Memory B cell (primary cell): Measurements from ENCODE around the gene TMEM225B.
"Not testable (repeated sequence)": the region's sequence is repeated elsewhere in the genome, so short reads cannot be mapped to it uniquely, and the experiment has no call there.

Experiments
- ATAC-seq: fragments of 150-1000 bp; cut with Tn5 transposase; 2 replicates; pipeline ENCODE4 v1.10.0; 2021; ENCODE audit warnings: low read depth, mild to moderate bottlenecking, moderate library complexity
- DNase-seq, 2 donors: peaks; one replicate each; pipeline ENCODE4 v3.0.0; 2022; ENCODE audit warnings: low spot score in 2 of 2
- H3K27ac Mint-ChIP-seq: one replicate; pipeline ENCODE4 v1.8.0; 2022; ENCODE audit warnings: mild to moderate bottlenecking, moderate library complexity, mixed read lengths
- H3K27me3 Mint-ChIP-seq: one replicate; pipeline ENCODE4 v1.8.0; 2022; ENCODE audit warnings: mixed read lengths
- H3K36me3 Mint-ChIP-seq: one replicate; pipeline ENCODE4 v1.8.0; 2022; ENCODE audit warnings: mild to moderate bottlenecking, mixed read lengths
- H3K4me1 Mint-ChIP-seq: one replicate; pipeline ENCODE4 v1.8.0; 2022; ENCODE audit warnings: mixed read lengths
- H3K4me3 Mint-ChIP-seq: one replicate; pipeline ENCODE4 v1.8.0; 2022; ENCODE audit warnings: mild to moderate bottlenecking, moderate library complexity, mixed read lengths
- H3K9me3 Mint-ChIP-seq: one replicate; pipeline ENCODE4 v1.8.0; 2022; ENCODE audit warnings: mixed read lengths

Gene TMEM225B

GRCh38 chr7:99623091-99623693 is 25.1 kb downstream of the TMEM225B start:
- peaks cover 15% of the 10 kb centered on the region for H3K4me1 Mint-ChIP-seq
- ATAC-seq (no peak), DNase-seq (no peak)
- no peaks in the 10 kb centered on the region for H3K9me3 Mint-ChIP-seq
- no peaks in the 10 kb centered on the region for H3K27me3 Mint-ChIP-seq
- H3K27ac Mint-ChIP-seq: no peak overlapping the region
- H3K4me3 Mint-ChIP-seq: no peak overlapping the region
- H3K36me3 Mint-ChIP-seq: peaks cover 37% of the 10 kb centered on the region

GRCh38 chr7:99623702-99624447 is 25.8 kb downstream of the TMEM225B start:
- Mint-ChIP-seq H3K9me3 (no peaks in the 10 kb centered on the region), H3K27ac (no peak overlapping the region), H3K27me3 (no peaks in the 10 kb centered on the region), H3K4me3 (no peak overlapping the region), H3K36me3 (peaks cover 42% of the 10 kb centered on the region), H3K4me1 (peaks cover 14% of the 10 kb centered on the region)
- DNase-seq (no peak), ATAC-seq (no peak)

- H3K9me3 Mint-ChIP-seq: no peaks in the 10 kb centered on the region
- no peak for ATAC-seq
- no peaks in the 10 kb centered on the region for H3K27me3 Mint-ChIP-seq
- peaks cover 36% of the 10 kb centered on the region for H3K36me3 Mint-ChIP-seq
- H3K27ac Mint-ChIP-seq: no peak overlapping the region
- H3K4me3 Mint-ChIP-seq: no peak overlapping the region
- no peak for DNase-seq
- H3K4me1 Mint-ChIP-seq: peaks cover 8% of the 10 kb centered on the region
These were observed 26.4 kb downstream of the TMEM225B start for GRCh38 chr7:99624484-99624883.

- H3K36me3 Mint-ChIP-seq: peaks cover 35% of the 10 kb centered on the region
- no peak overlapping the region for H3K4me3 Mint-ChIP-seq
These were observed 27.3 kb downstream of the TMEM225B start for GRCh38 chr7:99625321-99625720.

GRCh38 chr7:99625961-99626360 is 27.9 kb downstream of the TMEM225B start:
- H3K9me3 Mint-ChIP-seq: no peaks in the 10 kb centered on the region
- H3K4me3 Mint-ChIP-seq: no peak overlapping the region
- ATAC-seq (no peak), DNase-seq (no peak)
- no peak overlapping the region for H3K27ac Mint-ChIP-seq
- peaks cover 39% of the 10 kb centered on the region for H3K36me3 Mint-ChIP-seq
- peaks cover 8% of the 10 kb centered on the region for H3K4me1 Mint-ChIP-seq
- no peaks in the 10 kb centered on the region for H3K27me3 Mint-ChIP-seq

More at GRCh38 chr7:99625321-99625720, 27.3 kb downstream of the TMEM225B start:
- DNase-seq: no peak
- no peaks in the 10 kb centered on the region for H3K9me3 Mint-ChIP-seq
- no peak for ATAC-seq
- H3K4me1 Mint-ChIP-seq: peaks cover 8% of the 10 kb centered on the region
- no peak overlapping the region for H3K27ac Mint-ChIP-seq
- no peaks in the 10 kb centered on the region for H3K27me3 Mint-ChIP-seq

- H3K9me3 Mint-ChIP-seq: no peaks in the 10 kb centered on the region
- peaks cover 5% of the 10 kb centered on the region for H3K4me1 Mint-ChIP-seq
- ATAC-seq (no peak), DNase-seq (no peak)
- no peak overlapping the region for H3K27ac Mint-ChIP-seq
- H3K36me3 Mint-ChIP-seq: peaks cover 37% of the 10 kb centered on the region
- no peak overlapping the region for H3K4me3 Mint-ChIP-seq
- no peaks in the 10 kb centered on the region for H3K27me3 Mint-ChIP-seq
These were observed 28.6 kb downstream of the TMEM225B start for GRCh38 chr7:99626661-99627060.

GRCh38 chr7:99627513-99627912 is 29.4 kb downstream of the TMEM225B start:
- Mint-ChIP-seq H3K4me1 (peaks cover 5% of the 10 kb centered on the region), H3K36me3 (peaks cover 36% of the 10 kb centered on the region), H3K27ac (no peak overlapping the region), H3K4me3 (no peak overlapping the region), H3K27me3 (no peaks in the 10 kb centered on the region), H3K9me3 (no peaks in the 10 kb centered on the region)
- ATAC-seq (no peak), DNase-seq (no peak)

GRCh38 chr7:99628471-99629465 is 30.7 kb downstream of the TMEM225B start:
- Mint-ChIP-seq H3K27ac (no peak overlapping the region), H3K27me3 (no peaks in the 10 kb centered on the region), H3K9me3 (no peaks in the 10 kb centered on the region), H3K4me1 (peaks cover 2% of the 10 kb centered on the region), H3K4me3 (no peak overlapping the region), H3K36me3 (peaks cover 30% of the 10 kb centered on the region)
- DNase-seq (no peak), ATAC-seq (no peak)

GRCh38 chr7:99629643-99630042 is 31.6 kb downstream of the TMEM225B start:
- Mint-ChIP-seq H3K27ac (no peak overlapping the region), H3K4me3 (no peak overlapping the region), H3K4me1 (peaks cover 2% of the 10 kb centered on the region), H3K27me3 (no peaks in the 10 kb centered on the region), H3K9me3 (no peaks in the 10 kb centered on the region), H3K36me3 (peaks cover 27% of the 10 kb centered on the region)
- ATAC-seq (no peak), DNase-seq (no peak)

- Mint-ChIP-seq H3K36me3 (peaks cover 21% of the 10 kb centered on the region), H3K4me3 (no peak overlapping the region), H3K27ac (no peak overlapping the region), H3K4me1 (no peaks in the 10 kb centered on the region), H3K9me3 (no peaks in the 10 kb centered on the region), H3K27me3 (no peaks in the 10 kb centered on the region)
- ATAC-seq (no peak), DNase-seq (no peak)
These were observed 33.4 kb downstream of the TMEM225B start for GRCh38 chr7:99631295-99632109.

GRCh38 chr7:99637414-99637813 is 39.3 kb downstream of the TMEM225B start:
- ATAC-seq, H3K36me3 Mint-ChIP-seq, H3K27ac Mint-ChIP-seq, H3K9me3 Mint-ChIP-seq, H3K4me3 Mint-ChIP-seq, DNase-seq, H3K27me3 Mint-ChIP-seq, H3K4me1 Mint-ChIP-seq: not testable (repeated sequence)

- Mint-ChIP-seq H3K4me3 (no peak overlapping the region), H3K9me3 (no peaks in the 10 kb centered on the region), H3K27ac (no peak overlapping the region), H3K4me1 (no peaks in the 10 kb centered on the region), H3K36me3 (peaks cover 14% of the 10 kb centered on the region), H3K27me3 (no peaks in the 10 kb centered on the region)
- DNase-seq (no peak), ATAC-seq (no peak)
These were observed 40.7 kb downstream of the TMEM225B start for GRCh38 chr7:99638731-99639130.

- H3K27ac Mint-ChIP-seq: no peak overlapping the region
- no peaks in the 10 kb centered on the region for H3K27me3 Mint-ChIP-seq
- H3K4me1 Mint-ChIP-seq: no peaks in the 10 kb centered on the region
- DNase-seq (no peak), ATAC-seq (no peak)
- H3K4me3 Mint-ChIP-seq: no peak overlapping the region
- no peaks in the 10 kb centered on the region for H3K9me3 Mint-ChIP-seq
- H3K36me3 Mint-ChIP-seq: peaks cover 16% of the 10 kb centered on the region
These were observed 41.2 kb downstream of the TMEM225B start for GRCh38 chr7:99639267-99639666.
